ENCODE results near the gene PARD3.
A peak's percentile ranks its signal among the peaks of the same experiment; 100 is the strongest.

Gene PARD3

DNA sequence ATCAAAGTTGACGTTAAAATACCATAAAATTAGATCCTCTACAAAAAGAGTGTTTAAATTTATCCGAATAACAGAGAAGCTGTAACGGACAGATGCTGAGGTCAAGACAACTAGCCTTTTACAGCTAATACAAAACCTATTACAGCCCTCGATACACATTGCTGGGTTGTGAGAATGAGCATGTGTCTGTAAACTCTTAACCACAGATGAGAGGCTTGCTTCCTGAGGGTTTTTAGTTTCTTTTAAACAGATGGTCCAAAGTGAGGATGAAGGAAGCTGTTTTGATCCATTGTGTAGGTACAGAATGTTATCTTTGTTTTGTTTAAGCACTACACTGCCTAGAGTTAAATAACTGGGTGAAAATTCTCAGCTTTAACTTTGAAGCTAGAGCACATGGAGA lies 578.2 kb downstream of the PARD3 start:
- Histone ChIP-seq H3K36me3 (ENCODE audit: insufficient read depth, low read length) (no peaks in the 10 kb centered on the region), H3K27ac (ENCODE audit: low read length) (no peak overlapping the region), H3K79me2 (ENCODE audit: insufficient read depth, low read length) (no peaks in the 10 kb centered on the region), H3K9me3 (ENCODE audit: insufficient read depth, low read length, severe bottlenecking) (no peaks in the 10 kb centered on the region), H2AFZ (ENCODE audit: low read depth, low read length) (no peak overlapping the region), H3K4me1 (ENCODE audit: insufficient read depth, low read length) (peaks cover 22% of the 10 kb centered on the region), H3K4me2 (ENCODE audit: insufficient read depth, low read length) (no peak overlapping the region), H4K20me1 (ENCODE audit: insufficient read depth, low read length) (no peaks in the 10 kb centered on the region), H3K4me3 (ENCODE audit: low read depth in 1 of 2, low read length in 2 of 2) (no peak overlapping the region), H3K27me3 (ENCODE audit: insufficient read depth, low read length, poor library complexity) (no peaks in the 10 kb centered on the region), H3K9ac (ENCODE audit: low read depth, low read length) (no peak overlapping the region)
- TF ChIP-seq, protein P1, sequence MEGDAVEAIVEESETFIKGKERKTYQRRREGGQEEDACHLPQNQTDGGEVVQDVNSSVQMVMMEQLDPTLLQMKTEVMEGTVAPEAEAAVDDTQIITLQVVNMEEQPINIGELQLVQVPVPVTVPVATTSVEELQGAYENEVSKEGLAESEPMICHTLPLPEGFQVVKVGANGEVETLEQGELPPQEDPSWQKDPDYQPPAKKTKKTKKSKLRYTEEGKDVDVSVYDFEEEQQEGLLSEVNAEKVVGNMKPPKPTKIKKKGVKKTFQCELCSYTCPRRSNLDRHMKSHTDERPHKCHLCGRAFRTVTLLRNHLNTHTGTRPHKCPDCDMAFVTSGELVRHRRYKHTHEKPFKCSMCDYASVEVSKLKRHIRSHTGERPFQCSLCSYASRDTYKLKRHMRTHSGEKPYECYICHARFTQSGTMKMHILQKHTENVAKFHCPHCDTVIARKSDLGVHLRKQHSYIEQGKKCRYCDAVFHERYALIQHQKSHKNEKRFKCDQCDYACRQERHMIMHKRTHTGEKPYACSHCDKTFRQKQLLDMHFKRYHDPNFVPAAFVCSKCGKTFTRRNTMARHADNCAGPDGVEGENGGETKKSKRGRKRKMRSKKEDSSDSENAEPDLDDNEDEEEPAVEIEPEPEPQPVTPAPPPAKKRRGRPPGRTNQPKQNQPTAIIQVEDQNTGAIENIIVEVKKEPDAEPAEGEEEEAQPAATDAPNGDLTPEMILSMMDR (IDR thresholded peaks at IDR 0.05; ENCODE audit: borderline replicate concordance, extremely low read depth, low read length, poor library complexity, severe bottlenecking): no peak
- no peak for TF ChIP-seq EZH2 (IDR thresholded peaks at IDR 0.05; ENCODE audit: borderline replicate concordance, low read depth, low read length, severe bottlenecking)
- DNase-seq (no peak), ATAC-seq (ENCODE audit: insufficient read depth, low read depth) (peak; percentile 90)

DNA sequence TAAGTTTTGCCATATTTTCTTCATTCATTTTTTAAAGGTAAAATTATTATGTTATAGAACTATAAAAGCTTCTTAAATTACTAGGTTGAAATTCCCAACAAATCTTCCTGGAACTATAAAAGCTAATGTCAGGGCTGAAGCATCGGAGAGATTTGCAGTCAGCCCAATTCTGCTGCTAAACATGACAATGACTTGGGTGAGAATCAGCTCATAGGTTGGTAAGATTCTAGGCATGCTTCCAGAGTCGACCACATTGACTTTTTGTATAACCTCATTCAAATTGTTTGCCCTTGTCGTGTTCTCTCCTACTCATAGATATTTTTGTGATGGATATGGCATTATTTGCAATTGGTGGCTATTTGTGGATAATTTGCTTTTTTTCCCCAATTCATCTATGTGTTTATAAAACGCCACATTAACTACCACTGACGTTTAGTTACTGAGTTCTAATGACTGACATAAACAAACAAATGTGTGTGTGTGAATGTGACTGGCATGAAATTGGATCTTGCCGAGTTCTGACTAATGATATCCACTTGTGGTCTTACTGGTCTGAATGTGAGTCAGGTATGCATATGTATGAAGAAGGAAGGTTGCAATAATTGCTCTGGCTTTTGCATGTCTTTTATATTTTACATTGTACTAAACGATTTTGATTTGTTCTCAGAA lies 579.8 kb downstream of the PARD3 start:
- TF ChIP-seq, protein P1 (IDR thresholded peaks at IDR 0.05; ENCODE audit: borderline replicate concordance, extremely low read depth, low read length, poor library complexity, severe bottlenecking): no peak
- no peak for TF ChIP-seq EZH2 (IDR thresholded peaks at IDR 0.05; ENCODE audit: borderline replicate concordance, low read depth, low read length, severe bottlenecking)
- Histone ChIP-seq H3K79me2 (ENCODE audit: insufficient read depth, low read length) (no peaks in the 10 kb centered on the region), H3K9ac (ENCODE audit: low read depth, low read length) (no peak overlapping the region), H4K20me1 (ENCODE audit: insufficient read depth, low read length) (no peaks in the 10 kb centered on the region), H3K9me3 (ENCODE audit: insufficient read depth, low read length, severe bottlenecking) (no peaks in the 10 kb centered on the region), H3K4me1 (ENCODE audit: insufficient read depth, low read length) (peaks cover 15% of the 10 kb centered on the region), H3K4me2 (ENCODE audit: insufficient read depth, low read length) (no peak overlapping the region), H3K27ac (ENCODE audit: low read length) (no peak overlapping the region), H2AFZ (ENCODE audit: low read depth, low read length) (no peak overlapping the region), H3K4me3 (ENCODE audit: low read depth in 1 of 2, low read length in 2 of 2) (no peak overlapping the region), H3K36me3 (ENCODE audit: insufficient read depth, low read length) (no peaks in the 10 kb centered on the region), H3K27me3 (ENCODE audit: insufficient read depth, low read length, poor library complexity) (no peaks in the 10 kb centered on the region)
- ATAC-seq (ENCODE audit: insufficient read depth, low read depth): no peak
- DNase-seq: no peak

- TF ChIP-seq, protein P1 (IDR thresholded peaks at IDR 0.05; ENCODE audit: borderline replicate concordance, extremely low read depth, low read length, poor library complexity, severe bottlenecking): no peak
- no peak for TF ChIP-seq EZH2 (IDR thresholded peaks at IDR 0.05; ENCODE audit: borderline replicate concordance, low read depth, low read length, severe bottlenecking)
- ATAC-seq (ENCODE audit: insufficient read depth, low read depth): no peak
These were observed 582.6 kb downstream of the PARD3 start for GRCh38 chr10:34232481-34232880.

More at GRCh38 chr10:34232481-34232880, 582.6 kb downstream of the PARD3 start:
- Histone ChIP-seq H3K4me1 (ENCODE audit: insufficient read depth, low read length) (peaks cover 11% of the 10 kb centered on the region), H3K36me3 (ENCODE audit: insufficient read depth, low read length) (no peaks in the 10 kb centered on the region), H3K4me2 (ENCODE audit: insufficient read depth, low read length) (no peak overlapping the region), H3K79me2 (ENCODE audit: insufficient read depth, low read length) (no peaks in the 10 kb centered on the region), H4K20me1 (ENCODE audit: insufficient read depth, low read length) (no peaks in the 10 kb centered on the region), H3K9me3 (ENCODE audit: insufficient read depth, low read length, severe bottlenecking) (peaks cover 2% of the 10 kb centered on the region), H3K27me3 (ENCODE audit: insufficient read depth, low read length, poor library complexity) (no peaks in the 10 kb centered on the region), H3K4me3 (ENCODE audit: low read depth in 1 of 2, low read length in 2 of 2) (no peak overlapping the region), H3K27ac (ENCODE audit: low read length) (no peak overlapping the region), H3K9ac (ENCODE audit: low read depth, low read length) (no peak overlapping the region), H2AFZ (ENCODE audit: low read depth, low read length) (no peak overlapping the region)
- DNase-seq: no peak
